Endothelial cell of umbilical vein (primary cell): ENCODE data around the gene PGP.

Experiments used
- CTCF ChIP-seq, 2 donors: IDR thresholded peaks; 1 replicate in 1 of 2; 2 replicates in 1 of 2; pipeline ENCODE4 v1.5.1; 2011; ENCODE audit warnings: low read length in 2 of 2, mild to moderate bottlenecking in 2 of 2, moderate library complexity in 2 of 2, control low read depth in 1 of 2, inconsistent platforms in 1 of 2, low read depth in 1 of 2; ENCODE audit not compliant: insufficient read depth in 1 of 2; ENCODE audit errors: extremely low read depth in 1 of 2
- JUN ChIP-seq: IDR thresholded peaks from 2 replicates; pipeline ENCODE4 v1.6.1; 2011; ENCODE audit warnings: borderline replicate concordance, low read depth; ENCODE audit not compliant: insufficient read length, insufficient read depth
- POLR2A ChIP-seq: IDR thresholded peaks from 2 replicates; pipeline ENCODE4 v1.6.1; 2012; ENCODE audit warnings: low read depth, mild to moderate bottlenecking, control low read depth, low read length
- POLR2AphosphoS5 ChIP-seq: IDR thresholded peaks from 2 replicates; pipeline ENCODE4 v1.6.1; 2012; ENCODE audit warnings: low read depth, mild to moderate bottlenecking, control low read depth, low read length, moderate library complexity; ENCODE audit not compliant: insufficient read depth

- TF ChIP-seq POLR2A (no peak), CTCF (IDR thresholded peaks at IDR 0.05; ENCODE audit: extremely low read depth in 1 of 2, insufficient read depth in 1 of 2, low read depth in 1 of 2, low read length in 2 of 2) (no peak), POLR2AphosphoS5 (no peak), JUN (no peak)
Observed at GRCh38 chr16:2187212-2187611, 27.4 kb downstream of the PGP start.
